Measurements from ENCODE around the gene FARSB.

DNA sequence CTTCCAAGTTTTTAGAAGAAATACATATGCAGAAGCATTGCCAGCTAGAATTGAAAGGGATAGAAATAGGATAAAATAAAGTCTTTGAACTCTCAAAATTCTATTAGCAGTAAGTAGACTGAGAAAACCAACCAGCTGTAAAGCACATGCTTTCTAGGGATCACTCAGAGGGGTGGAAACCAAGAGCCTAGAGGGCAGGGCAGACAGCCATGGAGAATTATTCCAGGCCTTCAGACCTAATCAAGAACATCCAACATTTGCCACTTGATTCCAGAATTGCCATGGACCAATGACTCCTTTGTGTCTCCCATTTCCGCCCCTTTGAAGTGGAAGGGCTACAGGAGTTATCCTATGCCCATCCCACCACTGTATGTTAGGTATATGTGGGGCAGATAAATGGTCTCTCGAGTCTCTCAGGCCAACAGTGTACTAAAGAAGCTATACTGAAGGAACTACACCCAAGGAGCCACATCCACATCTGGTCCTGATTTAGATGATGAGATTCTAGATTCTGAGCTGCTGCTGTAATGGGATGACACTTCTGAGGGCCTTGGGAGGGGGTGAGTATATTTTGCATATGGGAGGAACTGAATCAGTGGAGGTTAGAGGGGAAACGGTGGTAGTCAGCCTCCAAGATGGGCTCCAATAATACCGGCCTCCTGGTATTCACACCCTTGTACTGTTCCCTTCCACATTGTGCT, 4.0 kb downstream of the FARSB start:
- TF ChIP-seq GATA3 (IDR thresholded peaks at IDR 0.05; ENCODE audit: low read depth, low read length) (no peak), GATA2 (IDR thresholded peaks at IDR 0.05; ENCODE audit: low read depth, low read length) (no peak)
